SK-N-SH treated with all-trans-retinoic acid at 6 μM for 48 hours (cell line): ENCODE measurements around the gene CCDC93.

ENCODE experiments used
- BACH2 ChIP-seq: fragments of 250-450 bp; sonication (Bioruptor Pico); IDR thresholded peaks from 2 replicates; pipeline ENCODE4 v1.9.0; 2021; ENCODE audit warnings: mild to moderate bottlenecking, borderline replicate concordance
- CREB5 ChIP-seq: fragments of 250-450 bp; sonication (Bioruptor Pico); IDR thresholded peaks from 2 replicates; pipeline ENCODE4 v1.5.1; 2020; ENCODE audit warnings: low read depth, mild to moderate bottlenecking, moderate library complexity
- CSRNP3 ChIP-seq: fragments of 250-450 bp; sonication (Bioruptor Pico); IDR thresholded peaks from 2 replicates; pipeline ENCODE4 v1.5.1; 2021; ENCODE audit warnings: mild to moderate bottlenecking, moderate library complexity
- ESRRG ChIP-seq: fragments of 250-450 bp; sonication (Bioruptor Pico); IDR thresholded peaks from 2 replicates; pipeline ENCODE4 v1.6.1; 2021; ENCODE audit warnings: mild to moderate bottlenecking
- ISL1 ChIP-seq: fragments of 250-450 bp; sonication (Bioruptor Pico); IDR thresholded peaks from 2 replicates; pipeline ENCODE4 v2.1.2; 2022; ENCODE audit warnings: mild to moderate bottlenecking, moderate library complexity
- PATZ1 ChIP-seq: fragments of 250-450 bp; sonication (Bioruptor Pico); IDR thresholded peaks from 2 replicates; pipeline ENCODE4 v1.8.0; 2020; ENCODE audit warnings: mild to moderate bottlenecking, moderate library complexity, borderline replicate concordance
- POU6F1 ChIP-seq: fragments of 250-450 bp; sonication (Bioruptor Pico); IDR thresholded peaks from 2 replicates; pipeline ENCODE4 v1.8.0; 2021; ENCODE audit warnings: low read depth, mild to moderate bottlenecking, moderate library complexity, borderline replicate concordance
- SNAI2 ChIP-seq: fragments of 250-450 bp; sonication (Bioruptor Pico); IDR thresholded peaks from 2 replicates; pipeline ENCODE4 v1.5.0; 2020; ENCODE audit warnings: mild to moderate bottlenecking, moderate library complexity
- TOX ChIP-seq: fragments of 250-450 bp; sonication (Bioruptor Pico); IDR thresholded peaks from 2 replicates; pipeline ENCODE4 v1.8.0; 2021; ENCODE audit warnings: mild to moderate bottlenecking, moderate library complexity, borderline replicate concordance
- TSHZ2 ChIP-seq: fragments of 250-450 bp; sonication (Bioruptor Pico); IDR thresholded peaks from 2 replicates; pipeline ENCODE4 v1.5.0; 2020; ENCODE audit warnings: mild to moderate bottlenecking, moderate library complexity
- ZFP3 ChIP-seq: fragments of 250-450 bp; sonication (Bioruptor Pico); IDR thresholded peaks from 2 replicates; pipeline ENCODE4 v1.5.0; 2020; ENCODE audit warnings: mild to moderate bottlenecking, moderate library complexity
- ZFP30 ChIP-seq: fragments of 450-650 bp; formaldehyde crosslinking; IDR thresholded peaks from 2 replicates; pipeline ENCODE4 v1.5.0; 2022; ENCODE audit warnings: mild to moderate bottlenecking, moderate library complexity
- ZNF565 ChIP-seq: fragments of 450-650 bp; formaldehyde crosslinking; conservative IDR thresholded peaks from 2 replicates; pipeline ENCODE4 v1.5.0; 2020; ENCODE audit warnings: low read depth, mild to moderate bottlenecking, moderate library complexity
- ZNF8 ChIP-seq: fragments of 450-650 bp; formaldehyde crosslinking; IDR thresholded peaks from 2 replicates; pipeline ENCODE4 v1.5.0; 2020; ENCODE audit warnings: mild to moderate bottlenecking, moderate library complexity

GRCh38 chr2:117875786-117876185 lies 138.1 kb downstream of the CCDC93 start:
- no peak for TF ChIP-seq PATZ1 (CRISPR knock-in tag)
- TF ChIP-seq ZNF8, result no peak
- no peak for TF ChIP-seq ESRRG (CRISPR knock-in tag)
- no peak for TF ChIP-seq TSHZ2 (CRISPR knock-in tag)
- no peak for TF ChIP-seq ISL1 (CRISPR knock-in tag)
- TF ChIP-seq SNAI2 (CRISPR knock-in tag), result no peak
- no peak for TF ChIP-seq ZFP3 (CRISPR knock-in tag)
- TF ChIP-seq BACH2 (CRISPR knock-in tag), result no peak
- TF ChIP-seq CSRNP3 (CRISPR knock-in tag), result no peak
- TF ChIP-seq ZFP30, result no peak
- TF ChIP-seq TOX (CRISPR knock-in tag), result no peak
- TF ChIP-seq ZNF565 (CRISPR knock-in tag), result no peak
- TF ChIP-seq CREB5 (CRISPR knock-in tag), result no peak
- TF ChIP-seq POU6F1, result no peak
